HepG2 (cell line): Measurements from ENCODE around the gene CD300LB. TPM values are rescaled to one million over a fixed set of nuclear protein-coding genes. Genes with fewer than 3 reads are reported as not detected.

Experiments
- ATAC-seq: fragments of 200-7000 bp; cut with Tn5 transposase; 3 replicates; pipeline ENCODE4 v1.9.1; 2020; ENCODE audit warnings: mild to moderate bottlenecking, moderate library complexity
- Bru-seq: library from RNA; stranded (reverse); fragments of 400-500 nt; gene quantifications from one replicate; lab custom pipeline; 2021; lab: Mats Ljungman, UMichigan
- BruChase-seq, 2 experiments: library from RNA; stranded (reverse); fragments of 400-500 nt; gene quantifications; one replicate each; lab custom pipeline; 2021; lab: Mats Ljungman, UMichigan
- BruUV-seq: library from RNA; stranded (reverse); fragments of 400-500 nt; replicated peaks from 2 replicates; lab custom pipeline; 2021; lab: Mats Ljungman, UMichigan
- CTCF ChIA-PET: fragments of 300-600 bp; formaldehyde crosslinking; extraction: SDS; loops from one replicate; lab custom pipeline; 2021; ENCODE audit warnings: low total read pairs, inconsistent platforms, low intra/inter-chr PET ratio; lab: Yijun Ruan, JAX
- POLR2A ChIA-PET: fragments of 350-600 bp; sonication (Branson Sonifier 250); formaldehyde crosslinking; loops from one replicate; lab custom pipeline; 2020; ENCODE audit warnings: antibody characterized with exemption, inconsistent platforms; lab: Yijun Ruan, JAX
- DNase-seq: peaks from one replicate; pipeline ENCODE4 v3.0.0-alpha.2; 2015; ENCODE audit warnings: low spot score
- FAIRE-seq: peaks from 3 replicates; lab custom pipeline; 2011; peaks lifted over from hg19 to GRCh38; lab: Jason Lieb, UNC
- H2AFZ ChIP-seq: one replicate; pipeline ENCODE4 v1.6.1; 2011; ENCODE audit warnings: low read length, inconsistent platforms
- H3K27ac ChIP-seq: fragments of 300-600 bp; 3 replicates; pipeline ENCODE4 v1.8.0; 2011; ENCODE audit warnings: mixed run types, mild to moderate bottlenecking, mixed read lengths, low read length, inconsistent platforms; ENCODE audit not compliant: insufficient read depth; ENCODE audit errors: extremely low read length
- H3K27me3 ChIP-seq, 2 experiments: fragments of 200-600 bp in 1 of 2; 2 replicates in 1 of 2; 3 replicates in 1 of 2; pipeline versions ENCODE4 v1.6.0 to v1.8.0; 2011; ENCODE audit warnings: low read length in 2 of 2, mild to moderate bottlenecking in 2 of 2, moderate library complexity in 2 of 2, inconsistent platforms in 1 of 2; ENCODE audit not compliant: insufficient read depth in 2 of 2, control insufficient read depth in 1 of 2
- H3K36me3 ChIP-seq, 2 experiments: fragments of 200-600 bp in 1 of 2; replicated peaks in 1 of 2; 2 replicates in 1 of 2; 3 replicates in 1 of 2; pipeline versions ENCODE4 v1.5.1 to v1.8.0; 2011; ENCODE audit warnings: low read length in 2 of 2, inconsistent platforms in 1 of 2; ENCODE audit not compliant: insufficient read depth in 2 of 2, control insufficient read depth in 1 of 2
- H3K4me1 ChIP-seq: 2 replicates; pipeline ENCODE4 v1.5.1; 2012; ENCODE audit warnings: low read length, inconsistent platforms; ENCODE audit not compliant: insufficient read depth
- H3K4me2 ChIP-seq: 2 replicates; pipeline ENCODE4 v1.6.0; 2011; ENCODE audit warnings: low read depth, low read length, inconsistent platforms
- H3K4me3 ChIP-seq, 3 experiments: fragments of 200-600 bp in 1 of 3; sonication (generic), shearing (Covaris generic) in 1 of 3; replicated peaks in 1 of 3; 2 replicates each; pipeline ENCODE4 v1.5.1; 2011 to 2016; ENCODE audit warnings: low read length in 3 of 3, inconsistent platforms in 2 of 3, low read depth in 2 of 3, mild to moderate bottlenecking in 2 of 3, control low read depth in 1 of 3, mixed read lengths in 1 of 3; ENCODE audit not compliant: insufficient read depth in 1 of 3
- H3K79me2 ChIP-seq: one replicate; pipeline ENCODE4 v1.6.1; 2011; ENCODE audit warnings: low read length, inconsistent platforms; ENCODE audit not compliant: insufficient read depth
- H3K9ac ChIP-seq: 2 replicates; pipeline ENCODE4 v1.6.0; 2011; ENCODE audit warnings: mild to moderate bottlenecking, low read depth, low read length, inconsistent platforms; ENCODE audit not compliant: insufficient read depth
- H3K9me3 ChIP-seq: 2 replicates; pipeline ENCODE4 v1.5.1; 2012; ENCODE audit warnings: mild to moderate bottlenecking, low read length
- H4K20me1 ChIP-seq: 2 replicates; pipeline ENCODE4 v1.6.0; 2011; ENCODE audit warnings: inconsistent platforms, mild to moderate bottlenecking, low read length, moderate library complexity; ENCODE audit not compliant: insufficient read depth
- RARA ChIP-seq: IDR thresholded peaks from 2 replicates; pipeline ENCODE4 v1.6.1; 2016; ENCODE audit warnings: missing genetic modification reagents, missing compliant biosample characterization
- ZNF138 ChIP-seq: sonication (generic); formaldehyde crosslinking; IDR thresholded peaks from 2 replicates; pipeline ENCODE4 v1.5.0; 2020; ENCODE audit warnings: mild to moderate bottlenecking, low read depth, missing genetic modification reagents
- WGBS: methylation state at CpG from one replicate; pipeline ENCODE4 v1.1.6; 2017; ENCODE audit warnings: low lambda C conversion rate; 5-methylcytosine and 5-hydroxymethylcytosine counted together
- in situ Hi-C: cut with HindIII; loops from 2 replicates; pipeline ENCODE4 v1.10.0; 2017; ENCODE audit warnings: low pct_unique_long_range_greater_than_20kb; ENCODE audit not compliant: extremely low pct_ligation_motif_present
- intact Hi-C: fragments of 100-400 bp; cut with micrococcal nuclease; formaldehyde crosslinking; loops from one replicate; pipeline ENCODE4 v1.10.0; 2022; ENCODE audit not compliant: unreplicated experiment
- long read RNA-seq, 2 experiments: library from RNA in 1 of 2; library from polyadenylated mRNA in 1 of 2; stranded (forward) in 1 of 2; unstranded in 1 of 2; transcript quantifications; one replicate each; pipeline ENCODE4 v2.0.0, GENCODE V29; 2019 to 2022
- polyA minus RNA-seq, 3 experiments: library from RNA; depleted of rRNA, polyadenylated mRNA; stranded (reverse); fragments of >200 nt; gene quantifications; 2 replicates each; pipeline ENCODE4 v1.2.3, GENCODE V29; 2011; ENCODE audit warnings: low replicate concordance in 1 of 3
- polyA plus RNA-seq, 8 experiments: library from polyadenylated mRNA; depleted of rRNA in 3 of 8; stranded (reverse) in 7 of 8; unstranded in 1 of 8; fragments of >200 nt; fragmentation: Illumina TruSeq in 4 of 8; extraction: Trizol in 4 of 8; gene quantifications; 2 replicates each; pipeline versions ENCODE4 v1.2.1 to v1.2.3, GENCODE V29; 2011 to 2016; ENCODE audit warnings: low read depth in 4 of 8, missing spikeins in 1 of 8, mixed read lengths in 1 of 8; ENCODE audit not compliant: insufficient read depth in 1 of 8
- total RNA-seq, 5 experiments: library from RNA; depleted of rRNA; stranded (reverse); fragments of >200 nt; fragmentation: Illumina TruSeq; extraction: Trizol; gene quantifications; 2 replicates each; pipeline ENCODE4 v1.2.3, GENCODE V29; 2016; ENCODE audit warnings: low read depth in 1 of 5
- TF ChIP-seq, protein P1 (sequence below): sonication (generic); formaldehyde crosslinking; IDR thresholded peaks from 2 replicates; pipeline ENCODE4 v1.5.0; 2020; ENCODE audit warnings: missing genetic modification reagents, mild to moderate bottlenecking, borderline replicate concordance

CD300LB gene
- total RNA-seq (2016; rRNA removed; fragmentation: Illumina TruSeq; extraction: Trizol), result not detected in 2 replicates
- total RNA-seq (2016; cell fraction: cytosol; rRNA removed; fragmentation: Illumina TruSeq; extraction: Trizol; ENCODE audit: low read depth), result not detected in 2 replicates
- total RNA-seq (2016; cell fraction: insoluble cytoplasmic fraction; rRNA removed; fragmentation: Illumina TruSeq; extraction: Trizol), result not detected in 2 replicates
- total RNA-seq (2016; cell fraction: membrane; rRNA removed; fragmentation: Illumina TruSeq; extraction: Trizol), result not detected in 2 replicates
- not detected in 2 replicates for total RNA-seq (2016; cell fraction: nucleus; rRNA removed; fragmentation: Illumina TruSeq; extraction: Trizol)
- not detected in 2 replicates for polyA plus RNA-seq (2011; rRNA removed)
- polyA plus RNA-seq (2011; cell fraction: cytosol; rRNA removed), result not detected in 2 replicates
- not detected in 2 replicates for polyA plus RNA-seq (2011; cell fraction: nucleus; rRNA removed)
- polyA plus RNA-seq (2012), result not detected in 2 replicates
- not detected in 2 replicates for polyA plus RNA-seq (2016; cell fraction: cytosol; fragmentation: Illumina TruSeq; extraction: Trizol; ENCODE audit: low read depth)
- not detected in 2 replicates for polyA plus RNA-seq (2016; cell fraction: insoluble cytoplasmic fraction; fragmentation: Illumina TruSeq; extraction: Trizol; ENCODE audit: low read depth)
- polyA plus RNA-seq (2016; cell fraction: membrane; fragmentation: Illumina TruSeq; extraction: Trizol; ENCODE audit: low read depth), result not detected in 2 replicates
- not detected in 2 replicates for polyA plus RNA-seq (2016; cell fraction: nucleus; fragmentation: Illumina TruSeq; extraction: Trizol; ENCODE audit: insufficient read depth, low read depth)
- not detected in 2 replicates for polyA minus RNA-seq (2011; rRNA and poly(A)+ RNA removed; ENCODE audit: low replicate concordance)
- polyA minus RNA-seq (2011; cell fraction: cytosol; rRNA and poly(A)+ RNA removed), result not detected in 2 replicates
- polyA minus RNA-seq (2011; cell fraction: nucleus; rRNA and poly(A)+ RNA removed), result not detected in 2 replicates
- not detected for Bru-seq, nascent RNA
- not detected for BruChase-seq, experiment 1, labeled RNA remaining after a 6-hour chase
- not detected for BruChase-seq, experiment 2, labeled RNA remaining after a 2-hour chase
- long read RNA-seq, experiment 1, result 0 reads
- long read RNA-seq, experiment 2, result 0 reads

DNA sequence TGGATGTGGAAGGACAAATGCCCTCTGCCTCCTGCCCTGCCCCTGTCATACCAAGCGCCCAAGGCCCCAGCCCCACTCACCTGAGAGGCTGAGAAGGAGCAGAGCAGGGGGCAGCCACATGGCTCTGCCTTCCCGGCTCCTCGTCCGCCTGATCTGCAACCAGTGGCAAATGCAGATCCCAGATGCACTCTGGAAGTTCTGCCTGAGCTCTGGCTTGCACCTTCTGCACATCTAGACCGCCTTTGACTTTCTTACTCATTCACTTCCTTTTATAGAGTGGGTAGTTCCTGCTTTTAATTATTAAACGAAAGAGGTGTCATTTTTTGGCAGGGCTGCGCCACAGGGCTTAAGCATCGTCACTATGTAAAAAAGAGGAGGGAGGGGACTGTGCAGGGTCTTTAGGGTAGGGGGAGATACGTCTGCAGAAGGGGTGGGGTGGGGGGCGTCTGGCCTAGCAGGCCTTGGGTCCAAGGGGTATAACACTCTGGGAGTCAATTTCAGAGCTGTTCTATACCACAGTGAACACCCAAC is at the start of gene CD300LB:
Gene CD300LB, minus strand, starts transcription at position 245 of the 531 bp plus-strand sequence. Its CDS starts 125 bp downstream, at position 120.
- no peak for ATAC-seq
- H3K9me3 ChIP-seq, result no peaks in the 10 kb centered on the region
- peaks cover 3 to 58% of the 10 kb centered on the region in 2 experiments; a peak in 4 of 5 replicates for H3K27me3 ChIP-seq
- TF ChIP-seq, protein P1, sequence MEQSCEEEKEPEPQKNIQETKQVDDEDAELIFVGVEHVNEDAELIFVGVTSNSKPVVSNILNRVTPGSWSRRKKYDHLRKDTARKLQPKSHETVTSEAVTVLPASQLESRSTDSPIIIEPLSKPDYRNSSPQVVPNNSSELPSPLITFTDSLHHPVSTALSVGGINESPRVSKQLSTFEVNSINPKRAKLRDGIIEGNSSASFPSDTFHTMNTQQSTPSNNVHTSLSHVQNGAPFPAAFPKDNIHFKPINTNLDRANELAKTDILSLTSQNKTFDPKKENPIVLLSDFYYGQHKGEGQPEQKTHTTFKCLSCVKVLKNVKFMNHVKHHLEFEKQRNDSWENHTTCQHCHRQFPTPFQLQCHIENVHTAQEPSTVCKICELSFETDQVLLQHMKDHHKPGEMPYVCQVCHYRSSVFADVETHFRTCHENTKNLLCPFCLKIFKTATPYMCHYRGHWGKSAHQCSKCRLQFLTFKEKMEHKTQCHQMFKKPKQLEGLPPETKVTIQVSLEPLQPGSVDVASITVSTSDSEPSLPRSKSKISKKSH (CRISPR knock-in tag), result no peak
- TF ChIP-seq RARA, result no peak
- no peak for TF ChIP-seq ZNF138 (CRISPR knock-in tag)
- no peak within 1 kb of the TSS for H3K9ac ChIP-seq
- WGBS, result 15% methylated on average over 10 of the region's 10 CpGs
- in situ Hi-C loops, result no loop called here
- H3K4me1 ChIP-seq, result no peaks in the 10 kb centered on the region
- no peaks in the 10 kb centered on the region for H3K36me3 ChIP-seq
- no peak for DNase-seq
- ChIA-PET CTCF (no interaction called here), POLR2A (no interaction called here)
- no peak within 1 kb of the TSS for H3K4me3 ChIP-seq
- no peak within 1 kb of the TSS for H3K4me2 ChIP-seq
- H3K27ac ChIP-seq, result no peak within 1 kb of the TSS
- no TSS peak for BruUV-seq
- FAIRE-seq, result no peak
- intact Hi-C loops, result loop anchor here (5.0 kb wide), 2 partner anchors 74 to 164 kb away; partner anchors contain the start of gene GPR142
- no peaks in the 10 kb centered on the region for H3K79me2 ChIP-seq
- H2AFZ ChIP-seq, result no peak within 1 kb of the TSS
- H4K20me1 ChIP-seq, result no peaks in the 10 kb centered on the region
